K562 (cell line): Measurements from ENCODE around the gene POLR2C. TPM values are rescaled to one million over a fixed set of nuclear protein-coding genes. Genes with fewer than 3 reads are reported as not detected.
A peak's percentile ranks its signal among the peaks of the same experiment; 100 is the strongest.

Experiments used
- ATAC-seq: fragments of 200-7000 bp; cut with Tn5 transposase; 3 replicates; pipeline ENCODE4 v1.9.1; 2020; ENCODE audit warnings: moderate library complexity
- BruUV-seq: library from RNA; stranded (reverse); fragments of 400-500 nt; replicated peaks from 2 replicates; lab custom pipeline; 2021; lab: Mats Ljungman, UMichigan
- CTCF ChIA-PET: fragments of 300-600 bp; formaldehyde crosslinking; extraction: SDS; loops from one replicate; lab custom pipeline; 2021; ENCODE audit warnings: low intra/inter-chr PET ratio; lab: Yijun Ruan, JAX
- POLR2A ChIA-PET: fragments of 300-600, 350-650 bp; sonication (Branson Sonifier 250); formaldehyde crosslinking; extraction: SDS; loops from one replicate; lab custom pipeline; 2021; ENCODE audit warnings: antibody characterized with exemption, inconsistent platforms; lab: Yijun Ruan, JAX
- DNase-seq, 4 experiments: peaks; one replicate each; pipeline versions ENCODE4 v3.0.0 to v3.0.0-alpha.2; 2011 to 2018; ENCODE audit warnings: low spot score in 3 of 4, mixed read lengths in 3 of 4; ENCODE audit errors: extremely low read depth in 1 of 4
- FAIRE-seq: peaks from 2 replicates; lab custom pipeline; 2011; peaks lifted over from hg19 to GRCh38; lab: Jason Lieb, UNC
- H2AFZ ChIP-seq: 2 replicates; pipeline ENCODE4 v1.6.0; 2011; ENCODE audit warnings: low read depth, low read length, control low read depth, inconsistent platforms
- H3K27ac ChIP-seq: fragments of 200-600 bp; 3 replicates; pipeline ENCODE4 v1.8.0; 2011; ENCODE audit warnings: low read depth, mild to moderate bottlenecking, control low read depth, inconsistent platforms, low read length, moderate library complexity, mixed read lengths; ENCODE audit errors: extremely low read depth
- H3K27me3 ChIP-seq, 2 experiments: fragments of 300-600 bp in 1 of 2; 2 replicates in 1 of 2; 3 replicates in 1 of 2; pipeline versions ENCODE4 v1.6.0 to v1.8.0; 2011; ENCODE audit warnings: inconsistent platforms in 2 of 2, low read length in 2 of 2, mild to moderate bottlenecking in 1 of 2, mixed read lengths in 1 of 2, moderate library complexity in 1 of 2; ENCODE audit not compliant: control insufficient read depth in 2 of 2, insufficient read depth in 2 of 2
- H3K36me3 ChIP-seq: fragments of 300-600 bp; 3 replicates; pipeline ENCODE4 v1.8.0; 2011; ENCODE audit warnings: mild to moderate bottlenecking, low read length, inconsistent platforms; ENCODE audit not compliant: control insufficient read depth, insufficient read depth
- H3K4me1 ChIP-seq, 2 experiments: fragments of 200-600 bp in 1 of 2; replicated peaks in 1 of 2; 2 replicates in 1 of 2; 3 replicates in 1 of 2; pipeline versions ENCODE4 v1.5.1 to v1.8.0; 2011; ENCODE audit warnings: inconsistent platforms in 2 of 2, low read length in 2 of 2, mild to moderate bottlenecking in 1 of 2, mixed read lengths in 1 of 2, moderate library complexity in 1 of 2; ENCODE audit not compliant: control insufficient read depth in 2 of 2, insufficient read depth in 2 of 2
- H3K4me2 ChIP-seq: 2 replicates; pipeline ENCODE4 v1.6.1; 2011; ENCODE audit warnings: low read length, control low read depth, inconsistent platforms, mixed read lengths; ENCODE audit not compliant: insufficient read depth
- H3K4me3 ChIP-seq: fragments of 200-600 bp; sonication (generic), shearing (Covaris generic); 2 replicates; pipeline ENCODE4 v1.5.1; 2016; ENCODE audit warnings: control low read depth, inconsistent platforms
- H3K79me2 ChIP-seq: fragments of 200-600 bp; 3 replicates; pipeline ENCODE4 v1.8.0; 2011; ENCODE audit warnings: low read length, inconsistent platforms; ENCODE audit not compliant: control insufficient read depth, insufficient read depth
- H3K9ac ChIP-seq, 2 experiments: 2 replicates each; pipeline versions ENCODE4 v1.6.0 to v1.6.1; 2011; ENCODE audit warnings: low read depth in 2 of 2, low read length in 2 of 2, control low read depth in 1 of 2, inconsistent platforms in 1 of 2, mild to moderate bottlenecking in 1 of 2, mixed read lengths in 1 of 2; ENCODE audit not compliant: insufficient read depth in 1 of 2
- H3K9me1 ChIP-seq: one replicate; pipeline ENCODE4 v1.6.0; 2011; ENCODE audit warnings: inconsistent platforms, mild to moderate bottlenecking, low read length, moderate library complexity; ENCODE audit not compliant: control insufficient read depth, insufficient read depth
- H3K9me3 ChIP-seq: replicated peaks from 2 replicates; pipeline ENCODE4 v1.5.1; 2011; ENCODE audit warnings: low read depth, low read length, inconsistent platforms; ENCODE audit not compliant: control insufficient read depth, insufficient read depth
- H4K20me1 ChIP-seq: replicated peaks from 2 replicates; pipeline ENCODE4 v1.6.1; 2011; ENCODE audit warnings: low read length, inconsistent platforms, mixed read lengths; ENCODE audit not compliant: control insufficient read depth, insufficient read depth
- CAMTA2 ChIP-seq: fragments of 250-450 bp; sonication (Bioruptor Pico); conservative IDR thresholded peaks from 2 replicates; pipeline ENCODE4 v1.5.1; 2022
- CHD1 ChIP-seq: fragments of 200-600 bp; sonication (generic); IDR thresholded peaks from one replicate; pipeline ENCODE4 v1.6.1; 2012; ENCODE audit warnings: mild to moderate bottlenecking, moderate library complexity, low read length, inconsistent platforms
- MEIS2 ChIP-seq: fragments of 450-650 bp; IDR thresholded peaks from 2 replicates; pipeline ENCODE4 v1.6.1; 2014; ENCODE audit warnings: mild to moderate bottlenecking; ENCODE audit not compliant: partially characterized antibody
- NELFE ChIP-seq: IDR thresholded peaks from 2 replicates; pipeline ENCODE4 v1.6.1; 2011; ENCODE audit warnings: mild to moderate bottlenecking; ENCODE audit not compliant: insufficient read depth, insufficient read length
- NONO ChIP-seq, 2 experiments: fragments of 200-400 bp in 1 of 2; fragments of 450-650 bp in 1 of 2; formaldehyde crosslinking in 1 of 2; IDR thresholded peaks; 2 replicates each; pipeline ENCODE4 v1.6.1; 2017; ENCODE audit warnings: low read depth in 2 of 2, mild to moderate bottlenecking in 2 of 2, moderate library complexity in 2 of 2, low read length in 1 of 2
- PHB2 ChIP-seq: fragments of 450-650 bp; IDR thresholded peaks from 2 replicates; pipeline ENCODE4 v1.6.1; 2017; ENCODE audit warnings: low read depth
- TAF15 ChIP-seq: fragments of 200-400 bp; formaldehyde crosslinking; IDR thresholded peaks from 2 replicates; pipeline ENCODE4 v1.6.1; 2017; ENCODE audit warnings: mild to moderate bottlenecking, low read depth, low read length, moderate library complexity
- ZBTB17 ChIP-seq: fragments of 450-650 bp; formaldehyde crosslinking; IDR thresholded peaks from 2 replicates; pipeline ENCODE4 v1.4.0; 2020; ENCODE audit warnings: mild to moderate bottlenecking
- ZFP36 ChIP-seq: fragments of 150-350 bp; IDR thresholded peaks from 2 replicates; pipeline ENCODE4 v1.6.1; 2018; ENCODE audit warnings: low read length, low read depth; ENCODE audit not compliant: partially characterized antibody
- ZKSCAN1 ChIP-seq: fragments of 150-350 bp; IDR thresholded peaks from 2 replicates; pipeline ENCODE4 v1.6.1; 2016; ENCODE audit warnings: low read depth, low read length
- ZNF696 ChIP-seq: fragments of 250-450 bp; sonication (Bioruptor Pico); conservative IDR thresholded peaks from 2 replicates; pipeline ENCODE4 v1.4.0; 2020; ENCODE audit warnings: mild to moderate bottlenecking, moderate library complexity
- WGBS: fragments of 100-300 bp; shearing (Covaris generic); methylation state at CpG from one replicate; pipeline ENCODE4 v1.1.6; 2016; ENCODE audit warnings: low coverage, mixed read lengths; ENCODE audit not compliant: insufficient coverage; ENCODE audit errors: missing lambda C conversion rate; 5-methylcytosine and 5-hydroxymethylcytosine counted together
- in situ Hi-C: fragments of 300-500 bp; cut with MboI; formaldehyde crosslinking; loops from 4 replicates; pipeline ENCODE4 v1.15.0; 2018; ENCODE audit warnings: inconsistent platforms, mixed read lengths
- intact Hi-C: fragments of 100-400 bp; cut with micrococcal nuclease; formaldehyde crosslinking; loops from 2 replicates; pipeline ENCODE4 v1.14.2; 2022
- polyA plus RNA-seq, 8 experiments: library from polyadenylated mRNA; depleted of rRNA in 4 of 8; stranded (reverse) in 5 of 8; unstranded in 3 of 8; fragments of >200 nt; fragmentation: Nextera tagmentation in 2 of 8; fragmentation: Illumina TruSeq in 1 of 8; extraction: Ambion mirVana in 2 of 8; extraction: Trizol in 1 of 8; gene quantifications; 2 replicates each; pipeline versions ENCODE4 v1.2.1 to v1.2.3, GENCODE V29; 2011 to 2014; ENCODE audit warnings: inconsistent platforms in 1 of 8, missing spikeins in 1 of 8
- total RNA-seq, 7 experiments: library from RNA; depleted of rRNA in 6 of 7; stranded (reverse); fragments of >200 nt in 6 of 7; fragmentation: Illumina TruSeq in 2 of 7; extraction: Trizol in 2 of 7; gene quantifications; 2 replicates each; pipeline versions ENCODE4 v1.2.1 to v1.2.3, GENCODE V29; 2011 to 2021; ENCODE audit warnings: low replicate concordance in 1 of 7
- TF ChIP-seq, protein P1 (sequence below): IDR thresholded peaks from 2 replicates; pipeline ENCODE4 v1.6.1; 2011; ENCODE audit warnings: borderline replicate concordance, low read depth, mild to moderate bottlenecking, moderate library complexity, low read length; ENCODE audit not compliant: insufficient read depth, poor library complexity, severe bottlenecking
- TF ChIP-seq, protein P2 (sequence below): fragments of 250-450 bp; sonication (Bioruptor Pico); IDR thresholded peaks from 2 replicates; pipeline ENCODE4 v1.8.0; 2021; ENCODE audit warnings: borderline replicate concordance, mild to moderate bottlenecking, moderate library complexity; ENCODE audit not compliant: poor library complexity, severe bottlenecking

POLR2C gene
- total and polyA plus RNA-seq, 9 of the 15 experiments (the other 6 are each of a cell fraction or from before 2014, with no cell fraction given) = 70.3 to 163 (median 92.3) TPM

DNA sequence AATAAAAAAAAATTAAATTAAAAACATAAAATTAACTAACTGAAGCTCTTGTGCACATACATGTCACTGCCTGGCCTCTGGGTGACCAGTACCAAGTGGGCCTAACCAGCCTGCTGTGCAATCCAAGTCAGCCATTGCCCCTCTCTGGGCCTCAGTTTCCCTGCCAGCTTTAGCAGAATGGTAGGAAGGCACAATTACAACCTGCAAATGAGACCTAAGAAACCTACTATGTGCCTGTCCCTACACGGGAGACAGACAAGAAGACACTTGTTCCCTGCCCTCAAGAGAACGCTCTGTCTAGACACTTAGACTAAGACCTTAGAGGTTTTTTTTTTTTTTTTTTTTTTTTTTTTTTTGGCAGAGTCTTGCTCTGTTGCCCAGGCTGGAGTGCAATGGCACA lies 17.0 kb upstream of the POLR2C start:
- Histone ChIP-seq H3K79me2 (peaks cover 76% of the 10 kb centered on the region), H3K9me1 (no peaks in the 10 kb centered on the region), H4K20me1 (no peaks in the 10 kb centered on the region), H3K36me3 (peaks cover 26% of the 10 kb centered on the region; the same call in 2 of the 3 replicates), H3K4me2 (no peak overlapping the region), H3K4me3 (no peak overlapping the region), H3K9me3 (peaks cover 5% of the 10 kb centered on the region), H3K27me3 (no peaks in the 10 kb centered on the region), H3K27ac (no peak overlapping the region), H3K9ac (no peak overlapping the region; a peak in 1 of 4 replicates), H3K4me1 (peaks cover 11 to 15% of the 10 kb centered on the region in 2 experiments; a peak in 3 of 5 replicates), H2AFZ (no peak overlapping the region)
- in situ Hi-C loops (no loop called here), intact Hi-C loops (no loop called here)
- no peak for DNase-seq
- FAIRE-seq = no peak
- WGBS = no CpG with 5 or more reads among the region's 2 CpGs
- no TSS peak for BruUV-seq
- ChIA-PET POLR2A (no interaction called here), CTCF (no interaction called here)
- ATAC-seq = no peak
- peak; percentile 69; the same call in 1 of the 2 replicates for TF ChIP-seq ZKSCAN1
- no peak for TF ChIP-seq ZNF696 (CRISPR knock-in tag)
- TF ChIP-seq PHB2 = no peak

DNA sequence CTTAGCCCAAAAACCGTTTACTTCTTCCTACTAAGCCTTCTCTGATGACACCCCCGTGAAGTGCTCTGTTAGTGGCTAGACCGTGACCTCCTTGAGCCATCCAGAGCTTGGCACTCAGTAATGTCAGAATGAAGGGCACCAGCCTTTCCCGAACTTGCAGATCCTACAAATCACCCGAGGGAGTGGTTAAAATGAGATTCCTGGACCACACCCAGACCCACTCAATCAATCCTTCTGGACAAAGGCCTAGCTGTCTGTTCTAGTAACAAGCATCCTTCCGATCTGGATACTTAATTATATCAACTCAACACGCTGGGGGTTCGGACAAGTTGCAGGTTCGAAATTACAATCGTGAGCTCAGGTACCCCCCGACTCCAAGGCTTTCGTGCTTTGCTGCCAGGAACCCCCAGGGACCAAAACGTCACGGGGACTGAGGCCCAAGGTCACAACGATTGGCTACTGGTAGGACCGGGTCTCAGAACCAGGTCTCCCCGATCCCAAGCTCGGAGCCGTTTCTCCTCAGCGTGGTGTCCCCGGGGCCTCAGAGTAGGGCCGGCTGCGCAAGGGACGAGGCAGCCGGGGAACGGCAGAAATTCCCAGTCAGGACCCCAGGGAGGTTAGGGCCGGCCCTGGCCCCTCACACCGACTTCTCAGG lies 15.8 kb upstream of the POLR2C start:
- ChIA-PET CTCF (no interaction called here), POLR2A (interaction anchor here (0.6 to 1.7 kb wide), 11 partner anchors 10 to 152 kb away, joined by 3 to 12 read pairs (median 3); partner anchors contain the start of gene ADGRG5)
- Histone ChIP-seq H3K27ac (peak overlapping the region; percentile 93), H3K9me1 (no peaks in the 10 kb centered on the region), H3K4me3 (peak overlapping the region; percentile 88), H3K9me3 (no peaks in the 10 kb centered on the region), H4K20me1 (no peaks in the 10 kb centered on the region), H3K4me1 (peaks cover 11 to 15% of the 10 kb centered on the region in 2 experiments; a peak in 3 of 5 replicates), H3K27me3 (no peaks in the 10 kb centered on the region), H3K9ac (peak overlapping the region; percentile 97 to 99), H2AFZ (peak overlapping the region; percentile 83), H3K36me3 (peaks cover 26% of the 10 kb centered on the region), H3K4me2 (peak overlapping the region; percentile 90), H3K79me2 (peaks cover 69% of the 10 kb centered on the region)
- in situ Hi-C loops = no loop called here
- FAIRE-seq (peak; percentile 42), DNase-seq (peak; percentile 33 to 57 (median 38)), ATAC-seq (peak; percentile 38)
- intact Hi-C loops = no loop called here
- 0% methylated on average over 28 of the region's 28 CpGs for WGBS
- no TSS peak for BruUV-seq
- TF ChIP-seq, protein P1, sequence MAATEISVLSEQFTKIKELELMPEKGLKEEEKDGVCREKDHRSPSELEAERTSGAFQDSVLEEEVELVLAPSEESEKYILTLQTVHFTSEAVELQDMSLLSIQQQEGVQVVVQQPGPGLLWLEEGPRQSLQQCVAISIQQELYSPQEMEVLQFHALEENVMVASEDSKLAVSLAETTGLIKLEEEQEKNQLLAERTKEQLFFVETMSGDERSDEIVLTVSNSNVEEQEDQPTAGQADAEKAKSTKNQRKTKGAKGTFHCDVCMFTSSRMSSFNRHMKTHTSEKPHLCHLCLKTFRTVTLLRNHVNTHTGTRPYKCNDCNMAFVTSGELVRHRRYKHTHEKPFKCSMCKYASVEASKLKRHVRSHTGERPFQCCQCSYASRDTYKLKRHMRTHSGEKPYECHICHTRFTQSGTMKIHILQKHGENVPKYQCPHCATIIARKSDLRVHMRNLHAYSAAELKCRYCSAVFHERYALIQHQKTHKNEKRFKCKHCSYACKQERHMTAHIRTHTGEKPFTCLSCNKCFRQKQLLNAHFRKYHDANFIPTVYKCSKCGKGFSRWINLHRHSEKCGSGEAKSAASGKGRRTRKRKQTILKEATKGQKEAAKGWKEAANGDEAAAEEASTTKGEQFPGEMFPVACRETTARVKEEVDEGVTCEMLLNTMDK = no peak
- TF ChIP-seq NONO (IDR thresholded peaks at IDR 0.05; ENCODE audit: low read depth in 2 of 2, low read length in 1 of 2) (no peak), CAMTA2 (CRISPR knock-in tag) (no peak), ZBTB17 (CRISPR knock-in tag) (peak; percentile 68), NELFE (no peak), MEIS2 (peak; percentile 29), ZFP36 (no peak), TAF15 (no peak), CHD1 (peak; percentile 55)
- TF ChIP-seq, protein P2, sequence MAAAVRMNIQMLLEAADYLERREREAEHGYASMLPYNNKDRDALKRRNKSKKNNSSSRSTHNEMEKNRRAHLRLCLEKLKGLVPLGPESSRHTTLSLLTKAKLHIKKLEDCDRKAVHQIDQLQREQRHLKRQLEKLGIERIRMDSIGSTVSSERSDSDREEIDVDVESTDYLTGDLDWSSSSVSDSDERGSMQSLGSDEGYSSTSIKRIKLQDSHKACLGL = no peak
